Tibial artery (tissue), 4 donors: ENCODE data around the gene DCT.

Source experiments
- DNase-seq, 2 donors: peaks; one replicate each; pipeline ENCODE4 v3.0.0-alpha.2; 2019
- H3K27ac ChIP-seq, 2 donors: fragments of 200-600 bp; sonication (generic) in 1 of 2; 1 replicate in 1 of 2; 2 replicates in 1 of 2; pipeline ENCODE4 v1.5.1; 2018 to 2019; ENCODE audit warnings: mild to moderate bottlenecking in 1 of 2
- H3K27me3 ChIP-seq, 2 donors: fragments of 200-600 bp; sonication (generic) in 1 of 2; one replicate each; pipeline versions ENCODE4 v1.5.1 to v1.6.0; 2016 to 2019
- H3K36me3 ChIP-seq, 3 donors: fragments of 200-600 bp; sonication (generic) in 2 of 3; one replicate each; pipeline ENCODE4 v1.5.1; 2016 to 2019; ENCODE audit warnings: mild to moderate bottlenecking in 2 of 3
- H3K4me1 ChIP-seq, 4 donors: fragments of 200-600 bp; sonication (generic) in 2 of 4; 1 replicate in 3 of 4; 2 replicates in 1 of 4; pipeline ENCODE4 v1.5.1; 2016 to 2019
- H3K4me3 ChIP-seq, 2 donors: fragments of 200-600 bp; sonication (generic) in 1 of 2; 1 replicate in 1 of 2; 2 replicates in 1 of 2; pipeline ENCODE4 v1.5.1; 2018 to 2019; ENCODE audit warnings: mild to moderate bottlenecking in 2 of 2
- H3K9me3 ChIP-seq, 3 donors: fragments of 200-600 bp; sonication (generic) in 1 of 3; one replicate each; pipeline ENCODE4 v1.5.1; 2016 to 2019
- CTCF ChIP-seq, 2 experiments: fragments of 200-600 bp in 1 of 2; fragments of 450-650 bp in 1 of 2; IDR thresholded peaks; one replicate each; pipeline ENCODE4 v1.5.1; 2017 to 2019; ENCODE audit warnings: antibody characterized with exemption in 2 of 2, mild to moderate bottlenecking in 1 of 2, moderate library complexity in 1 of 2
- intact Hi-C: fragments of 100-400 bp; cut with DNase I; formaldehyde crosslinking; loops from one replicate; pipeline ENCODE4 v1.15.0; 2023; ENCODE audit warnings: low total_unique reads

The DCT gene

GRCh38 chr13:94399812-94400211 is 79.7 kb downstream of the DCT start:
- TF ChIP-seq CTCF (IDR thresholded peaks at IDR 0.05), result no peak
- H3K36me3 ChIP-seq, result peaks cover 0 to 5% (median 0%) of the 10 kb centered on the region in 3 donors
- DNase-seq, result no peak
- H3K27ac ChIP-seq, result no peak overlapping the region
- H3K9me3 ChIP-seq, result no peaks in the 10 kb centered on the region
- H3K4me3 ChIP-seq, result no peak overlapping the region
- no peaks in the 10 kb centered on the region for H3K27me3 ChIP-seq
- intact Hi-C loops, result no loop called here
- no peaks in the 10 kb centered on the region for H3K4me1 ChIP-seq

- Histone ChIP-seq H3K36me3 (no peaks in the 10 kb centered on the region), H3K9me3 (no peaks in the 10 kb centered on the region), H3K27me3 (no peaks in the 10 kb centered on the region), H3K4me1 (peaks cover 0 to 3% (median under 1%) of the 10 kb centered on the region in 4 donors), H3K27ac (no peak overlapping the region), H3K4me3 (no peak overlapping the region)
- intact Hi-C loops, result no loop called here
- TF ChIP-seq CTCF (IDR thresholded peaks at IDR 0.05), result no peak
- DNase-seq, result no peak
These were observed 83.6 kb downstream of the DCT start for GRCh38 chr13:94395860-94396259.

- DNase-seq, result no peak
- no peaks in the 10 kb centered on the region for H3K36me3 ChIP-seq
- no peak overlapping the region for H3K4me3 ChIP-seq
- no peaks in the 10 kb centered on the region for H3K27me3 ChIP-seq
- TF ChIP-seq CTCF (IDR thresholded peaks at IDR 0.05), result no peak
- peaks cover 0 to 14% (median 6%) of the 10 kb centered on the region in 4 donors for H3K4me1 ChIP-seq
- no peaks in the 10 kb centered on the region for H3K9me3 ChIP-seq
- no peak overlapping the region for H3K27ac ChIP-seq
- intact Hi-C loops, result no loop called here
These were observed 84.8 kb downstream of the DCT start for GRCh38 chr13:94394723-94395122.

- intact Hi-C loops, result no loop called here
- DNase-seq, result no peak
- no peak overlapping the region for H3K4me3 ChIP-seq
- H3K9me3 ChIP-seq, result no peaks in the 10 kb centered on the region
- no peak overlapping the region for H3K27ac ChIP-seq
- no peaks in the 10 kb centered on the region for H3K36me3 ChIP-seq
- peaks cover 0 to 23% (median 6%) of the 10 kb centered on the region in 4 donors for H3K4me1 ChIP-seq
- no peak for TF ChIP-seq CTCF (IDR thresholded peaks at IDR 0.05)
- H3K27me3 ChIP-seq, result no peaks in the 10 kb centered on the region
These were observed 88.6 kb downstream of the DCT start for GRCh38 chr13:94390881-94391280.

- Histone ChIP-seq H3K27me3 (no peaks in the 10 kb centered on the region), H3K27ac (no peak overlapping the region), H3K4me3 (no peak overlapping the region), H3K36me3 (no peaks in the 10 kb centered on the region), H3K9me3 (no peaks in the 10 kb centered on the region), H3K4me1 (peaks cover 0 to 23% (median 6%) of the 10 kb centered on the region in 4 donors)
- no peak for TF ChIP-seq CTCF (IDR thresholded peaks at IDR 0.05)
- DNase-seq, result no peak
- intact Hi-C loops, result no loop called here
These were observed 89.7 kb downstream of the DCT start for GRCh38 chr13:94389604-94390351.
